MM.1S (cell line): Measurements from ENCODE around the gene SLC49A4.

Source experiments
- DNase-seq: peaks from one replicate; pipeline ENCODE4 v3.0.0-alpha.2; 2015
- H2AFZ ChIP-seq: fragments of 300-600 bp; sonication (generic); 2 replicates; pipeline ENCODE4 v1.6.0; 2016; ENCODE audit warnings: antibody characterized with exemption, low read length
- H3F3A ChIP-seq: fragments of 300-600 bp; sonication (generic); 2 replicates; pipeline ENCODE4 v1.6.1; 2016; ENCODE audit warnings: mild to moderate bottlenecking, antibody characterized with exemption, low read length, moderate library complexity, mixed read lengths; ENCODE audit not compliant: insufficient read depth
- H3K27ac ChIP-seq: fragments of 300-600 bp; sonication (generic); 2 replicates; pipeline ENCODE4 v1.5.1; 2016; ENCODE audit warnings: mild to moderate bottlenecking, low read length
- H3K27me3 ChIP-seq: fragments of 300-600 bp; sonication (generic); replicated peaks from 2 replicates; pipeline ENCODE4 v1.6.0; 2016; ENCODE audit warnings: low read length; ENCODE audit not compliant: insufficient read depth
- H3K36me3 ChIP-seq: fragments of 300-600 bp; sonication (generic); replicated peaks from 2 replicates; pipeline ENCODE4 v1.6.1; 2016; ENCODE audit warnings: mild to moderate bottlenecking, low read length, mixed read lengths; ENCODE audit not compliant: insufficient read depth
- H3K4me1 ChIP-seq: fragments of 300-600 bp; sonication (generic); 2 replicates; pipeline ENCODE4 v1.6.1; 2016; ENCODE audit warnings: low read length, mixed read lengths
- H3K4me2 ChIP-seq: fragments of 300-600 bp; sonication (generic); 2 replicates; pipeline ENCODE4 v1.6.0; 2016; ENCODE audit warnings: low read depth, low read length
- H3K4me3 ChIP-seq: fragments of 300-600 bp; sonication (generic); 2 replicates; pipeline ENCODE4 v1.5.1; 2016; ENCODE audit warnings: low read length, mixed read lengths
- H3K79me2 ChIP-seq: fragments of 300-600 bp; sonication (generic); 2 replicates; pipeline ENCODE4 v1.6.1; 2016; ENCODE audit warnings: mixed run types, low read length, mixed read lengths
- H3K9ac ChIP-seq: fragments of 300-600 bp; sonication (generic); 2 replicates; pipeline ENCODE4 v1.6.1; 2016; ENCODE audit warnings: low read length, mixed read lengths
- H3K9me2 ChIP-seq: fragments of 300-600 bp; sonication (generic); replicated peaks from 2 replicates; pipeline ENCODE4 v1.6.1; 2016; ENCODE audit warnings: mild to moderate bottlenecking, low read length, mixed read lengths; ENCODE audit not compliant: insufficient read depth
- H3K9me3 ChIP-seq: fragments of 300-600 bp; sonication (generic); replicated peaks from 2 replicates; pipeline ENCODE4 v1.6.1; 2016; ENCODE audit warnings: mild to moderate bottlenecking, low read length, mixed read lengths; ENCODE audit not compliant: insufficient read depth
- H4K20me1 ChIP-seq: fragments of 300-600 bp; sonication (generic); 2 replicates; pipeline ENCODE4 v1.6.1; 2016; ENCODE audit warnings: mild to moderate bottlenecking, low read length, moderate library complexity, mixed read lengths; ENCODE audit not compliant: insufficient read depth
- EZH2 ChIP-seq: fragments of 300-600 bp; sonication (generic); optimal IDR thresholded peaks from 2 replicates; pipeline ENCODE3; 2017; ENCODE audit warnings: low read depth, mild to moderate bottlenecking, antibody characterized with exemption, low read length, mixed read lengths
- EZH2phosphoT487 ChIP-seq: fragments of 300-600 bp; sonication (generic); IDR thresholded peaks from 2 replicates; pipeline ENCODE4 v1.6.1; 2018; ENCODE audit warnings: antibody characterized with exemption, low read length
- TF ChIP-seq, protein P1 (sequence below): fragments of 300-600 bp; sonication (generic); IDR thresholded peaks from 2 replicates; pipeline ENCODE4 v1.5.1; 2016; ENCODE audit warnings: antibody characterized with exemption, low read length, mixed read lengths

Gene SLC49A4

DNA sequence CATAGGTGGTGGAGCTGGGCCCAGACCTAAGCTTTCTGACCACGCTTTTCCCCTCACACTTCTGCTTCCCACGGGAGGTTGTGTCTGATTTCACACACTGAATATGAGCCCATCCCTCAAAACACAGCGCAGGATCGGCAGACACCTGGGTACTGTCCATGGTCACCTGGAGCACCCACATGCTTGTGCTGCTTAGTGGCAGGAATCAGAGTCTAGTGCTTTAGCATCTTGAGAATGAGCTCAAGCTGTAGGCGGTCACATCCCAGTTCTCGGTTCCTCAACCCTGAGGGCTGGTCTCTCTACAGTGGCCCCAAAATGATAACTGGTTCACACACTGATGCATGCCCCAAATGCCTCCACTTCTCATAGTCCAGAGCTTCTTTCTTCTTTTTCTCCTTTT lies 121.7 kb downstream of the SLC49A4 start:
- Histone ChIP-seq H3K4me1 (peaks cover 25% of the 10 kb centered on the region), H4K20me1 (no peaks in the 10 kb centered on the region), H3K9ac (no peak overlapping the region), H3K79me2 (no peaks in the 10 kb centered on the region), H3K9me3 (no peaks in the 10 kb centered on the region), H3K4me2 (peak overlapping the region; percentile 47), H2AFZ (0 out of 2 replicates have a peak overlapping the region, but pooled peaks have one; percentile 40), H3K27me3 (0 out of 2 replicates have a peak, but pooled peaks cover 1% of the 10 kb centered on the region), H3F3A (no peaks in the 10 kb centered on the region), H3K27ac (peak overlapping the region; percentile 30; the same call in 1 of the 2 replicates), H3K4me3 (no peak overlapping the region), H3K9me2 (no peaks in the 10 kb centered on the region), H3K36me3 (no peaks in the 10 kb centered on the region)
- TF ChIP-seq, protein P1, sequence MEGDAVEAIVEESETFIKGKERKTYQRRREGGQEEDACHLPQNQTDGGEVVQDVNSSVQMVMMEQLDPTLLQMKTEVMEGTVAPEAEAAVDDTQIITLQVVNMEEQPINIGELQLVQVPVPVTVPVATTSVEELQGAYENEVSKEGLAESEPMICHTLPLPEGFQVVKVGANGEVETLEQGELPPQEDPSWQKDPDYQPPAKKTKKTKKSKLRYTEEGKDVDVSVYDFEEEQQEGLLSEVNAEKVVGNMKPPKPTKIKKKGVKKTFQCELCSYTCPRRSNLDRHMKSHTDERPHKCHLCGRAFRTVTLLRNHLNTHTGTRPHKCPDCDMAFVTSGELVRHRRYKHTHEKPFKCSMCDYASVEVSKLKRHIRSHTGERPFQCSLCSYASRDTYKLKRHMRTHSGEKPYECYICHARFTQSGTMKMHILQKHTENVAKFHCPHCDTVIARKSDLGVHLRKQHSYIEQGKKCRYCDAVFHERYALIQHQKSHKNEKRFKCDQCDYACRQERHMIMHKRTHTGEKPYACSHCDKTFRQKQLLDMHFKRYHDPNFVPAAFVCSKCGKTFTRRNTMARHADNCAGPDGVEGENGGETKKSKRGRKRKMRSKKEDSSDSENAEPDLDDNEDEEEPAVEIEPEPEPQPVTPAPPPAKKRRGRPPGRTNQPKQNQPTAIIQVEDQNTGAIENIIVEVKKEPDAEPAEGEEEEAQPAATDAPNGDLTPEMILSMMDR = no peak
- no peak for TF ChIP-seq EZH2phosphoT487
- TF ChIP-seq EZH2 = no peak
- peak; percentile 36 for DNase-seq

DNA sequence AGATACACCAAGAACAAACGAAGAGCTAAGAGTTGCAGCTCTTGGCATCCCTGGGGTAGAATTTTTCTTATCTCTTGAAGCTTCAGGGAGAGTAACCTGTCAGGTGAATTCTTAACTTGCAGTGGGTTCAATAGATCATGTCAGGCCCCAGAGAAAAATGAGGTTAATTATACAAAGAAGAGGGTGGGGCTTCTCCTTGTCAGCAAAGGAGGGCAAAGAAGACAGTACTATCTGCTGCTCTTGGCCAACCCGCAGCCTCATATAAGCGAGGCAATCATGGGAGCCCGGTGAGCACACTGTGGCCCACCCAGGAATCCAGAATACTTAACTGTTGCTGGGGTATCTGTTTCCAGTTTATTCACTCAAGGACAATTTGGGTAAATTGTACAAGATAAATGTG lies 122.5 kb downstream of the SLC49A4 start:
- Histone ChIP-seq H3K4me2 (no peak overlapping the region), H3K9ac (no peak overlapping the region), H3K9me2 (no peaks in the 10 kb centered on the region), H4K20me1 (no peaks in the 10 kb centered on the region), H3K9me3 (no peaks in the 10 kb centered on the region), H3F3A (no peaks in the 10 kb centered on the region), H3K4me3 (no peak overlapping the region), H3K79me2 (no peaks in the 10 kb centered on the region), H3K4me1 (peaks cover 25% of the 10 kb centered on the region), H3K27me3 (peaks cover 10% of the 10 kb centered on the region; the same call in 1 of the 2 replicates), H3K36me3 (no peaks in the 10 kb centered on the region), H2AFZ (no peak overlapping the region), H3K27ac (no peak overlapping the region)
- no peak for DNase-seq
- TF ChIP-seq EZH2phosphoT487 (no peak), EZH2 (no peak)
- TF ChIP-seq, protein P1 = no peak

DNA sequence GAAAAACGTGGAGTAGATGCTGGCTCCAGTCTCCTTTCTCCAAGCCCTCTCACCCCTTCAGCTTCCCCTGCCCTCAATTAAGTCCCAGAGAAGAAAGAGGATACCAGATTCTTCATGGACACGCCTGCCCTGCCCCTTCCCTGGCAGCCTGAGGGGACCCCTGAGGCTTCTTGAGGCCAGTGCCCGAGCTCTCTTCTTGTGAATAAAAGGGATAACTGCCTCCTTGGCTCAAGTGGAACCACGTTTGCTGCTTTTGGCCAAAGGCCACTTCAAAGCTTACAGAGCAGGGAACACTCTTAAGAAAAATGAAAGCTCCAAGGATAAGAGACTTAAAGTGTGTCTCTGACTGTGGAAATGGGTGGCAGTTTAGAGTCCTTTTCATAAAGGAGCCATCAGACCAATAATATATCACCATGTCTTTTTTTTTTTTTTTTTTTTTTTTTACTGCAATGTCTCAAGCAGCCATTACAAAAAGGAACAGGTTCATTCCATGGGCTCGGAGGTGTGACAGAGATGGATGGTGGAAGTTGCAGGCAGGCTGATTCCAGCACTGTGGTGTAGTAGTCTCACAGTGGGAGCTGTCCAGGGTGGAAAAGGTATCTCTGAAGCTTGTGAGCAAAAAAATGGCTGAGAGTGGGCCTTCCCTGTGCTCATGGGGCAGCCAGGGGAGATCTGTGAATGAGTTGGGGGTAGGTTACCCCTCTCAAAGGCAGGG lies 123.9 kb downstream of the SLC49A4 start:
- no peaks in the 10 kb centered on the region for H3F3A ChIP-seq

More for the DNA sequence above, 123.9 kb downstream of the SLC49A4 start:
- Histone ChIP-seq H3K27ac (no peak overlapping the region), H3K4me3 (no peak overlapping the region), H3K9me3 (no peaks in the 10 kb centered on the region), H3K4me1 (peaks cover 25% of the 10 kb centered on the region), H3K9me2 (no peaks in the 10 kb centered on the region), H4K20me1 (no peaks in the 10 kb centered on the region), H3K36me3 (no peaks in the 10 kb centered on the region), H3K9ac (no peak overlapping the region), H3K27me3 (peaks cover 15% of the 10 kb centered on the region; the same call in 1 of the 2 replicates), H2AFZ (no peak overlapping the region), H3K4me2 (no peak overlapping the region), H3K79me2 (no peaks in the 10 kb centered on the region)
- DNase-seq = no peak
- TF ChIP-seq, protein P1 = no peak
- TF ChIP-seq EZH2 (no peak), EZH2phosphoT487 (no peak)
